ENCODE data around the gene ATP10B.

ATP10B gene

DNA sequence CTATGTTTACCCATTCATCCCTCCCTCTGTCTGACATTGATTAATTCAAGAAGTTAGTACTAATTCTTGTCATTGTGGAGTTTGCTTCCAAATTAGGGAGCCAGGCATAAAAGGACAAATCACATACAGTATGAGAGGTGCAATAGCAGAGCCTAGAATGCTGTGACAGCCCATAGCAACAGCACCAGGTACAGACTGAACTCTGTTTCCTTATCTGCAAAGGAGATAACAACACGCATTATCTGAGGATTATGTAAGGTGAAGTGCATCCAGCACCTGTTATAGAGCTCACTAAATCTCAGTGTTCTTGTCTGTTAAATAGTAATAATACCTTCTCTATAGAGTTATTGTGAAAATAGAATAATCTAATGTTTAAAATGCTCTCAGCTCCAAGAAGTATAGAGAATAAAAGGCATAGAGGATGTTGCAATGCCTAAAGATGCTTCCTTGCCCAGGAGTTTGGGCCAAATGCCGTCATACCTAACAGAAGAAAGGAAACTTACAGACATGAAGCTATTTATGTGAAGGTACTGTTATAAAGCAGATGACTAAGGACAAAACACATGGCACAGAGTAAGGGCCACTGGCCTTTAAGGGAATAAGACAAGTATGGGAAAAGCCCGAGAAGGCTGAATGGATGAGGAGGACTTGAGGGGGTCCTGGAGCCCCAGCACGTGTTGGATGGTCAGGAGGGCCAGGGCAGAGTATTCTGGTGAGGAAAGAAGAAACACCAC is 214.5 kb downstream of the ATP10B start:
- no peaks in the 10 kb centered on the region for H3K27me3 ChIP-seq (ENCODE audit: insufficient read depth, low read length)
- no peak overlapping the region for H3K9ac ChIP-seq (ENCODE audit: low read length)
- H3K4me2 ChIP-seq (ENCODE audit: low read length) = no peak overlapping the region
- no peaks in the 10 kb centered on the region for H3K9me2 ChIP-seq (ENCODE audit: low read depth, low read length)
- no peaks in the 10 kb centered on the region for H3K79me2 ChIP-seq (ENCODE audit: insufficient read depth, low read length)
- no peak overlapping the region for H2AFZ ChIP-seq (ENCODE audit: low read length)
- no peak for TF ChIP-seq EZH2 (IDR thresholded peaks at IDR 0.05; ENCODE audit: borderline replicate concordance, low read length)
- TF ChIP-seq, protein P1, sequence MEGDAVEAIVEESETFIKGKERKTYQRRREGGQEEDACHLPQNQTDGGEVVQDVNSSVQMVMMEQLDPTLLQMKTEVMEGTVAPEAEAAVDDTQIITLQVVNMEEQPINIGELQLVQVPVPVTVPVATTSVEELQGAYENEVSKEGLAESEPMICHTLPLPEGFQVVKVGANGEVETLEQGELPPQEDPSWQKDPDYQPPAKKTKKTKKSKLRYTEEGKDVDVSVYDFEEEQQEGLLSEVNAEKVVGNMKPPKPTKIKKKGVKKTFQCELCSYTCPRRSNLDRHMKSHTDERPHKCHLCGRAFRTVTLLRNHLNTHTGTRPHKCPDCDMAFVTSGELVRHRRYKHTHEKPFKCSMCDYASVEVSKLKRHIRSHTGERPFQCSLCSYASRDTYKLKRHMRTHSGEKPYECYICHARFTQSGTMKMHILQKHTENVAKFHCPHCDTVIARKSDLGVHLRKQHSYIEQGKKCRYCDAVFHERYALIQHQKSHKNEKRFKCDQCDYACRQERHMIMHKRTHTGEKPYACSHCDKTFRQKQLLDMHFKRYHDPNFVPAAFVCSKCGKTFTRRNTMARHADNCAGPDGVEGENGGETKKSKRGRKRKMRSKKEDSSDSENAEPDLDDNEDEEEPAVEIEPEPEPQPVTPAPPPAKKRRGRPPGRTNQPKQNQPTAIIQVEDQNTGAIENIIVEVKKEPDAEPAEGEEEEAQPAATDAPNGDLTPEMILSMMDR (IDR thresholded peaks at IDR 0.05; ENCODE audit: low read length) = no peak
- no peaks in the 10 kb centered on the region for H3F3A ChIP-seq (ENCODE audit: insufficient read depth, low read length)
- H3K36me3 ChIP-seq (ENCODE audit: insufficient read depth, low read length) = no peaks in the 10 kb centered on the region
- H3K4me3 ChIP-seq (ENCODE audit: low read depth, low read length, poor library complexity, severe bottlenecking) = no peak overlapping the region
- no peaks in the 10 kb centered on the region for H3K4me1 ChIP-seq (ENCODE audit: insufficient read depth, low read length, severe bottlenecking)
- no peak overlapping the region for H3K27ac ChIP-seq (ENCODE audit: low read depth, low read length, poor library complexity, severe bottlenecking)
- H4K20me1 ChIP-seq (ENCODE audit: insufficient read depth, low read length) = no peaks in the 10 kb centered on the region
- H3K9me3 ChIP-seq (ENCODE audit: low read length) = no peaks in the 10 kb centered on the region

DNA sequence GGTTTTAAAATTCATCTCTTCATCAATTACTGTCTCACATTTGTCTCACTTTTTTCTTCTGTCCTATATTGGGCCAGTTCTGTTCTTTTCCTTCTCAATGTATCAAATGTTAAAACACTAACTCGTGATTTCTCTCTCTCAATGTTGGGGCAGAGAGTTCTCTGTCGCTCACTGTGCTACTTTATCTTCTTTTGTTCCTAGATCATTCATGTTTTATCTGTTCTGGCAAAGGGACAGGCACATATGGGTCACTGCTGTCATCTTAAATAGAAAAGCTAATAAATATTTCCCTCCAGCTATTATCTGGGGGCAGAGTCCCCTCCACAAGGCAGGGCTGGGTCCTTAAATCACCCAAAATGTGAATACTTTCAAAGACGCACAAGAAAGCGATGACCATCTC is 216.3 kb downstream of the ATP10B start:
- Histone ChIP-seq H3K4me3 (ENCODE audit: low read depth, low read length, poor library complexity, severe bottlenecking) (no peak overlapping the region), H3K27ac (ENCODE audit: low read depth, low read length, poor library complexity, severe bottlenecking) (no peak overlapping the region), H3K27me3 (ENCODE audit: insufficient read depth, low read length) (no peaks in the 10 kb centered on the region), H4K20me1 (ENCODE audit: insufficient read depth, low read length) (no peaks in the 10 kb centered on the region), H3K9me2 (ENCODE audit: low read depth, low read length) (no peaks in the 10 kb centered on the region), H3K4me2 (ENCODE audit: low read length) (no peak overlapping the region), H3K4me1 (ENCODE audit: insufficient read depth, low read length, severe bottlenecking) (no peaks in the 10 kb centered on the region), H3K9me3 (ENCODE audit: low read length) (no peaks in the 10 kb centered on the region), H3K79me2 (ENCODE audit: insufficient read depth, low read length) (no peaks in the 10 kb centered on the region), H3K9ac (ENCODE audit: low read length) (no peak overlapping the region), H3F3A (ENCODE audit: insufficient read depth, low read length) (no peaks in the 10 kb centered on the region), H3K36me3 (ENCODE audit: insufficient read depth, low read length) (no peaks in the 10 kb centered on the region), H2AFZ (ENCODE audit: low read length) (no peak overlapping the region)
- TF ChIP-seq EZH2 (IDR thresholded peaks at IDR 0.05; ENCODE audit: borderline replicate concordance, low read length) = no peak
- TF ChIP-seq, protein P1 (IDR thresholded peaks at IDR 0.05; ENCODE audit: low read length) = no peak

DNA sequence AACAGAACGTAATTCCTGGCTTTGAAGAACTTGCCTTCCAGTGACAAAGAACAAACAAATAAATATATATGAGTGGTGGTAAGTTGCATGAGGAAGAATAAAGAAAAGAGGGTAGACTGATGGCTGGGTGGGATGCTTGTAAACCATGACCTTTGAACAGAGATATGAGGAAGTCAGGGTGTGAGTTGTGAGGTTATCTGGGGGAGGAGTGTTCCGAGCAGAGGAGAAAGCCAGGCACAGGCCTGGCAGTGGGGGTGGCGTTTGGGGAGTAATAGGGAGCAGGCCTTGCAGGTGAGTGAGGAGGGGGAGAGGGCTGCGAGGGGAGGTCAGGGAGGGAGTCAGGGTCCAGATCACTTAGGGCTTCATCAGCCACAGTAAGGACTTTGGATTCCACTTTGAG is 217.0 kb downstream of the ATP10B start:
- no peak overlapping the region for H3K27ac ChIP-seq (ENCODE audit: low read depth, low read length, poor library complexity, severe bottlenecking)
- no peak overlapping the region for H3K4me3 ChIP-seq (ENCODE audit: low read depth, low read length, poor library complexity, severe bottlenecking)
- H3K36me3 ChIP-seq (ENCODE audit: insufficient read depth, low read length) = no peaks in the 10 kb centered on the region
- H3K9ac ChIP-seq (ENCODE audit: low read length) = no peak overlapping the region
- TF ChIP-seq EZH2 (IDR thresholded peaks at IDR 0.05; ENCODE audit: borderline replicate concordance, low read length) = no peak
- TF ChIP-seq, protein P1 (IDR thresholded peaks at IDR 0.05; ENCODE audit: low read length) = no peak
- no peaks in the 10 kb centered on the region for H3K9me2 ChIP-seq (ENCODE audit: low read depth, low read length)
- no peaks in the 10 kb centered on the region for H4K20me1 ChIP-seq (ENCODE audit: insufficient read depth, low read length)
- H3F3A ChIP-seq (ENCODE audit: insufficient read depth, low read length) = no peaks in the 10 kb centered on the region
- no peak overlapping the region for H2AFZ ChIP-seq (ENCODE audit: low read length)
- no peak overlapping the region for H3K4me2 ChIP-seq (ENCODE audit: low read length)
- no peaks in the 10 kb centered on the region for H3K79me2 ChIP-seq (ENCODE audit: insufficient read depth, low read length)
- no peaks in the 10 kb centered on the region for H3K9me3 ChIP-seq (ENCODE audit: low read length)
- no peaks in the 10 kb centered on the region for H3K4me1 ChIP-seq (ENCODE audit: insufficient read depth, low read length, severe bottlenecking)
- H3K27me3 ChIP-seq (ENCODE audit: insufficient read depth, low read length) = no peaks in the 10 kb centered on the region
